ENCODE results near the gene CCDC194. TPM values are rescaled to one million over a fixed set of nuclear protein-coding genes. Genes with fewer than 3 reads are reported as not detected.

Gene CCDC194
- total and polyA plus RNA-seq, 2 of the 13 experiments (the other 11 are each of a cell fraction or from before 2014, with no cell fraction given) = 0.13 to 0.21 TPM

DNA sequence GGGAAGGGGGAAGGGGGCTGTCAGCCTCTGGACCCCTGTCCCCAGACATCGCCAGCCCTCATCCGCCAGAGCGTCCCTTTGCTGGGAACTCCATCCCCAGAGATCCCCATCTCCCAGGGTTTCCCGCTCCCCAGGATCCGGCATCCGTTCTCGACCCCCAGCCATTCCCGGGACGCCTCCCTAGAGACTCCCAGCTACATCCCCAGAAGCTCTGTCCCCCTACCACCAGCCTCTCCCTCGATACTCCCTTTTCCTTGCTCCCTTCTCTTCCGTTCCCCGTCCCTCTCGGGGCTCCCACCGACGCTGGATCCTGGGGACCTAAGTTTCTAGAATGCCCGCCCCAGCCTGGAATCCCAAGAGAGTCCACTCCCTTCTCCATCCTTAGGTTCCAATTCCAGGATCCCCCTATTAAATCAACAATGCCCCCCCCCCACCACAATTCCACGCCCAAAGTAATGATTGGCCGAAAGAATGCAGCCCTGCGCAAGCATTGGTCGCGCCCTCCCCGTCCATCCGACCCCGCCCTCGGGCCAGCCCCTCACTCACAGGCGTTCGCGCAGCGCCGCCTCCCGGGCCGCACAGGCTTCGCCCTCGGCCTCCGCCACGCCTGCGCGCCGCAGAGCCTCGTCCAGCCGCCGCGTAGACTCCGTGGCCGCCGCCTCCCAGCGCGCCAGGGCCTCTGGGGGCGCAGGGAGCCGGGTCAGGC lies 3.2 kb downstream of the CCDC194 start (continued):
- TF ChIP-seq, protein P1, sequence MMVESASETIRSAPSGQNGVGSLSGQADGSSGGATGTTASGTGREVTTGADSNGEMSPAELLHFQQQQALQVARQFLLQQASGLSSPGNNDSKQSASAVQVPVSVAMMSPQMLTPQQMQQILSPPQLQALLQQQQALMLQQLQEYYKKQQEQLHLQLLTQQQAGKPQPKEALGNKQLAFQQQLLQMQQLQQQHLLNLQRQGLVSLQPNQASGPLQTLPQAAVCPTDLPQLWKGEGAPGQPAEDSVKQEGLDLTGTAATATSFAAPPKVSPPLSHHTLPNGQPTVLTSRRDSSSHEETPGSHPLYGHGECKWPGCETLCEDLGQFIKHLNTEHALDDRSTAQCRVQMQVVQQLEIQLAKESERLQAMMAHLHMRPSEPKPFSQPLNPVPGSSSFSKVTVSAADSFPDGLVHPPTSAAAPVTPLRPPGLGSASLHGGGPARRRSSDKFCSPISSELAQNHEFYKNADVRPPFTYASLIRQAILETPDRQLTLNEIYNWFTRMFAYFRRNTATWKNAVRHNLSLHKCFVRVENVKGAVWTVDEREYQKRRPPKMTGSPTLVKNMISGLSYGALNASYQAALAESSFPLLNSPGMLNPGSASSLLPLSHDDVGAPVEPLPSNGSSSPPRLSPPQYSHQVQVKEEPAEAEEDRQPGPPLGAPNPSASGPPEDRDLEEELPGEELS (CRISPR knock-in tag; IDR thresholded peaks at IDR 0.05) = no peak
- TF ChIP-seq SALL1 (CRISPR knock-in tag; IDR thresholded peaks at IDR 0.05) = peak; percentile 69
- TF ChIP-seq, protein P2, sequence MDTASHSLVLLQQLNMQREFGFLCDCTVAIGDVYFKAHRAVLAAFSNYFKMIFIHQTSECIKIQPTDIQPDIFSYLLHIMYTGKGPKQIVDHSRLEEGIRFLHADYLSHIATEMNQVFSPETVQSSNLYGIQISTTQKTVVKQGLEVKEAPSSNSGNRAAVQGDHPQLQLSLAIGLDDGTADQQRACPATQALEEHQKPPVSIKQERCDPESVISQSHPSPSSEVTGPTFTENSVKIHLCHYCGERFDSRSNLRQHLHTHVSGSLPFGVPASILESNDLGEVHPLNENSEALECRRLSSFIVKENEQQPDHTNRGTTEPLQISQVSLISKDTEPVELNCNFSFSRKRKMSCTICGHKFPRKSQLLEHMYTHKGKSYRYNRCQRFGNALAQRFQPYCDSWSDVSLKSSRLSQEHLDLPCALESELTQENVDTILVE (CRISPR knock-in tag; IDR thresholded peaks at IDR 0.05) = no peak
- no peak; the same call in 1 of the 2 replicates for TF ChIP-seq ZFP90 (CRISPR knock-in tag; IDR thresholded peaks at IDR 0.05; ENCODE audit: borderline replicate concordance)
- TF ChIP-seq, protein P3, sequence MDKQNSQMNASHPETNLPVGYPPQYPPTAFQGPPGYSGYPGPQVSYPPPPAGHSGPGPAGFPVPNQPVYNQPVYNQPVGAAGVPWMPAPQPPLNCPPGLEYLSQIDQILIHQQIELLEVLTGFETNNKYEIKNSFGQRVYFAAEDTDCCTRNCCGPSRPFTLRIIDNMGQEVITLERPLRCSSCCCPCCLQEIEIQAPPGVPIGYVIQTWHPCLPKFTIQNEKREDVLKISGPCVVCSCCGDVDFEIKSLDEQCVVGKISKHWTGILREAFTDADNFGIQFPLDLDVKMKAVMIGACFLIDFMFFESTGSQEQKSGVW (CRISPR knock-in tag; IDR thresholded peaks at IDR 0.05; ENCODE audit: borderline replicate concordance) = no peak
- no peak for TF ChIP-seq NBN (conservative IDR thresholded peaks at IDR 0.05)
- peak; percentile 52; the same call in 1 of the 2 replicates for TF ChIP-seq ZSCAN20 (CRISPR knock-in tag; IDR thresholded peaks at IDR 0.05; ENCODE audit: borderline replicate concordance)
- TF ChIP-seq ZNF747 (CRISPR knock-in tag; IDR thresholded peaks at IDR 0.05; ENCODE audit: borderline replicate concordance) = no peak
- TF ChIP-seq, protein P4, sequence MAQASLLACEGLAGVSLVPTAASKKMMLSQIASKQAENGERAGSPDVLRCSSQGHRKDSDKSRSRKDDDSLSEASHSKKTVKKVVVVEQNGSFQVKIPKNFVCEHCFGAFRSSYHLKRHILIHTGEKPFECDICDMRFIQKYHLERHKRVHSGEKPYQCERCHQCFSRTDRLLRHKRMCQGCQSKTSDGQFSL (CRISPR knock-in tag; IDR thresholded peaks at IDR 0.05) = peak; percentile 75; the same call in 1 of the 2 replicates
- no peak for TF ChIP-seq SMARCE1 (IDR thresholded peaks at IDR 0.05; ENCODE audit: borderline replicate concordance)
- TF ChIP-seq, protein P5, sequence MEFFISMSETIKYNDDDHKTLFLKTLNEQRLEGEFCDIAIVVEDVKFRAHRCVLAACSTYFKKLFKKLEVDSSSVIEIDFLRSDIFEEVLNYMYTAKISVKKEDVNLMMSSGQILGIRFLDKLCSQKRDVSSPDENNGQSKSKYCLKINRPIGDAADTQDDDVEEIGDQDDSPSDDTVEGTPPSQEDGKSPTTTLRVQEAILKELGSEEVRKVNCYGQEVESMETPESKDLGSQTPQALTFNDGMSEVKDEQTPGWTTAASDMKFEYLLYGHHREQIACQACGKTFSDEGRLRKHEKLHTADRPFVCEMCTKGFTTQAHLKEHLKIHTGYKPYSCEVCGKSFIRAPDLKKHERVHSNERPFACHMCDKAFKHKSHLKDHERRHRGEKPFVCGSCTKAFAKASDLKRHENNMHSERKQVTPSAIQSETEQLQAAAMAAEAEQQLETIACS (CRISPR knock-in tag; IDR thresholded peaks at IDR 0.05) = no peak
- no peak for TF ChIP-seq ZNF720 (CRISPR knock-in tag; IDR thresholded peaks at IDR 0.05)
- 0 out of 2 replicates have a peak, but pooled peaks have one; percentile 54 for TF ChIP-seq DNMT1 (CRISPR knock-in tag; IDR thresholded peaks at IDR 0.05)
- TF ChIP-seq MEIS2 (CRISPR knock-in tag; IDR thresholded peaks at IDR 0.05) = no peak
- TF ChIP-seq ZSCAN31 (CRISPR knock-in tag; IDR thresholded peaks at IDR 0.05; ENCODE audit: low read depth) = peak; percentile 36; the same call in 1 of the 2 replicates
- TF ChIP-seq, protein P6, sequence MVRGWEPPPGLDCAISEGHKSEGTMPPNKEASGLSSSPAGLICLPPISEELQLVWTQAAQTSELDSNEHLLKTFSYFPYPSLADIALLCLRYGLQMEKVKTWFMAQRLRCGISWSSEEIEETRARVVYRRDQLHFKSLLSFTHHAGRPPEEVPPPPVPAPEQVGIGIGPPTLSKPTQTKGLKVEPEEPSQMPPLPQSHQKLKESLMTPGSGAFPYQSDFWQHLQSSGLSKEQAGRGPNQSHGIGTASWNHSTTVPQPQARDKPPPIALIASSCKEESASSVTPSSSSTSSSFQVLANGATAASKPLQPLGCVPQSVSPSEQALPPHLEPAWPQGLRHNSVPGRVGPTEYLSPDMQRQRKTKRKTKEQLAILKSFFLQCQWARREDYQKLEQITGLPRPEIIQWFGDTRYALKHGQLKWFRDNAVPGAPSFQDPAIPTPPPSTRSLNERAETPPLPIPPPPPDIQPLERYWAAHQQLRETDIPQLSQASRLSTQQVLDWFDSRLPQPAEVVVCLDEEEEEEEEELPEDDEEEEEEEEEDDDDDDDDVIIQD (CRISPR knock-in tag; IDR thresholded peaks at IDR 0.05; ENCODE audit: low read depth) = no peak
- TF ChIP-seq PCBP2 (optimal IDR thresholded peaks at IDR 0.05; ENCODE audit: low read depth, low read length, poor library complexity, severe bottlenecking) = no peak
- TF ChIP-seq DMAP1 (CRISPR knock-in tag; IDR thresholded peaks at IDR 0.05) = no peak
- TF ChIP-seq, protein P7, sequence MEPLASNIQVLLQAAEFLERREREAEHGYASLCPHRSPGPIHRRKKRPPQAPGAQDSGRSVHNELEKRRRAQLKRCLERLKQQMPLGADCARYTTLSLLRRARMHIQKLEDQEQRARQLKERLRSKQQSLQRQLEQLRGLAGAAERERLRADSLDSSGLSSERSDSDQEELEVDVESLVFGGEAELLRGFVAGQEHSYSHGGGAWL (CRISPR knock-in tag; IDR thresholded peaks at IDR 0.05) = peak; percentile 30; the same call in 1 of the 2 replicates
- TF ChIP-seq AHR (CRISPR knock-in tag; IDR thresholded peaks at IDR 0.05) = no peak
- no peak for TF ChIP-seq SMAD1 (CRISPR knock-in tag; IDR thresholded peaks at IDR 0.05; ENCODE audit: borderline replicate concordance, low read depth)
